ENCODE data around the gene ZNF573.

Gene ZNF573

GRCh38 chr19:37692956-37693620 is 86.3 kb downstream of the ZNF573 start:
- no peak for DNase-seq

DNA sequence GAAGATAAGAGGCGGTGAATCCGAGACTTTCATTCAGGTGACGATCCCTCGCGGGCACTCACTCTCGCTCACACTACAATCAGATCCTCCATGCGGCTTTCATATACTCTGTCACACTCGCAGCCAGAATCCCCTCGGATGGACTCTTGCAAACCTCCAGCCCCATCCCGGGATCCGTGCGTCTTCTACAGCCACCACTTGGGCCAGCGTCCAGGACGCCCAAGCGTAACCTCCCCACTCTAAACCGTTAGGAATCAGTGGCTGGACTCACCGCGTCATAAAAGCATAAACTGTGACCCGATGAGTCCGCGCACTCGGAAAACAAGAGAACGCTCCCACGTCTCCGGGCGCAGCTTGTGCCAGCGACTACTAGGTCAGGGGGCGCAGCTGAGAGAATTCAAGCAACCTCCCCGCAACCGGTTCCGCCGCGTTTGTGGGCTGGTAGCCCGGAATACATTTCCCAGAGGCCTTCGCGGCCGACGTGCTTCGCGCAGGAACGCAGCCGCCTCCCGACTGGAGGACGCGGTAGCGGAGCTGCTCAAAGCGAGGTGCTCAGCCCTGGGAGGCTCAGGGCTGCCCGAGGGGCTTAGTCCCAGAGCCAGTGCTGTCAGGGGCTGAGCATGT is 87.4 kb downstream of the ZNF573 start:
- peak; percentile 84 for DNase-seq
